ENCODE measurements around the gene COG5.

GRCh38 chr7:107563081-107563774 is 492 bp downstream of the COG5 start:
- TF ChIP-seq POLR2AphosphoS5 (IDR thresholded peaks at IDR 0.05; ENCODE audit: low read depth, low read length) = no peak
- no peak for TF ChIP-seq TAF1 (IDR thresholded peaks at IDR 0.05; ENCODE audit: borderline replicate concordance, insufficient read depth, low read length)
- no peak for TF ChIP-seq REST (IDR thresholded peaks at IDR 0.05; ENCODE audit: insufficient read depth in 1 of 2, low read depth in 2 of 2, low read length in 2 of 2)
- no peak for TF ChIP-seq FOXP2 (optimal IDR thresholded peaks at IDR 0.05; ENCODE audit: borderline replicate concordance, extremely low read depth, extremely low read length, insufficient read depth)

Measured in PFSK-1 (cell line).